Gastrocnemius medialis (tissue), 4 donors: Measurements from ENCODE around the gene ARHGAP6.

Experiments
- CTCF ChIP-seq, 5 experiments: fragments of 450-650 bp in 3 of 5; fragments of 200-600 bp in 2 of 5; sonication (generic) in 2 of 5; IDR thresholded peaks in 4 of 5; conservative IDR thresholded peaks in 1 of 5; 1 replicate in 4 of 5; 2 replicates in 1 of 5; pipeline ENCODE4 v1.5.1; 2016 to 2019; ENCODE audit warnings: antibody characterized with exemption in 5 of 5, mild to moderate bottlenecking in 3 of 5, moderate library complexity in 3 of 5
- POLR2A ChIP-seq, 2 donors: fragments of 450-650 bp; IDR thresholded peaks; one replicate each; pipeline ENCODE4 v1.6.1; 2017; ENCODE audit warnings: antibody characterized with exemption in 2 of 2, mild to moderate bottlenecking in 2 of 2, moderate library complexity in 2 of 2

- no peak for TF ChIP-seq CTCF (IDR thresholded peaks at IDR 0.05 in 4 of 5, conservative IDR thresholded peaks at IDR 0.05 in 1 of 5)
- TF ChIP-seq POLR2A (IDR thresholded peaks at IDR 0.05): no peak
Observed at GRCh38 chrX:11698702-11699101, 33.0 kb upstream of the ARHGAP6 start.
